Skeletal muscle tissue (tissue), 4 donors: ENCODE data around the gene SNAI1. TPM values are rescaled to one million over a fixed set of nuclear protein-coding genes. Genes with fewer than 3 reads are reported as not detected.

Experiments
- H3K27ac ChIP-seq: one replicate; pipeline ENCODE4 v1.7.0; 2013; ENCODE audit warnings: mild to moderate bottlenecking, low read depth, low read length, inconsistent platforms
- H3K27me3 ChIP-seq, 3 donors: one replicate each; pipeline ENCODE4 v1.7.0; 2013; ENCODE audit warnings: low read length in 3 of 3; ENCODE audit not compliant: control insufficient read depth in 3 of 3, insufficient read depth in 3 of 3
- H3K36me3 ChIP-seq, 3 donors: one replicate each; pipeline ENCODE4 v1.7.0; 2013; ENCODE audit warnings: low read length in 3 of 3; ENCODE audit not compliant: control insufficient read depth in 3 of 3, insufficient read depth in 3 of 3
- H3K4me1 ChIP-seq, 3 donors: one replicate each; pipeline ENCODE4 v1.7.0; 2013; ENCODE audit warnings: low read length in 3 of 3, mild to moderate bottlenecking in 3 of 3; ENCODE audit not compliant: control insufficient read depth in 3 of 3, insufficient read depth in 3 of 3
- H3K4me3 ChIP-seq, 3 donors: one replicate each; pipeline ENCODE4 v1.7.0; 2013; ENCODE audit warnings: low read length in 3 of 3
- H3K9ac ChIP-seq, 3 donors: one replicate each; pipeline ENCODE4 v1.7.0; 2013; ENCODE audit warnings: low read length in 3 of 3, mild to moderate bottlenecking in 3 of 3, moderate library complexity in 2 of 3, low read depth in 1 of 3
- H3K9me3 ChIP-seq, 3 donors: one replicate each; pipeline ENCODE4 v1.7.0; 2013; ENCODE audit warnings: low read length in 3 of 3; ENCODE audit not compliant: control insufficient read depth in 3 of 3
- total RNA-seq: library from RNA; depleted of rRNA; stranded (reverse); fragments of >200 nt; gene quantifications from one replicate; pipeline ENCODE4 v1.2.3, GENCODE V29; 2014
- donor health status: Osteomylitis.

SNAI1 gene
- total RNA-seq, 1 donor from 2014 or later: 0.52 TPM

GRCh38 chr20:49978685-49979029, 4.1 kb upstream of the SNAI1 start:
- Histone ChIP-seq H3K4me1 (peaks cover 14 to 22% (median 19%) of the 10 kb centered on the region in 3 donors), H3K9ac (peak overlapping the region in 1 of 3 donors; percentile 66), H3K9me3 (no peaks in the 10 kb centered on the region), H3K27me3 (no peaks in the 10 kb centered on the region), H3K4me3 (peak overlapping the region in 1 of 3 donors; percentile 56), H3K27ac (no peak overlapping the region), H3K36me3 (no peaks in the 10 kb centered on the region)

- H3K36me3 ChIP-seq: no peaks in the 10 kb centered on the region
- H3K9me3 ChIP-seq: no peaks in the 10 kb centered on the region
- H3K27ac ChIP-seq: no peak overlapping the region
- H3K4me1 ChIP-seq: peaks cover 20 to 28% (median 24%) of the 10 kb centered on the region in 3 donors
- H3K9ac ChIP-seq: peak overlapping the region in 1 of 3 donors; percentile 66
- H3K4me3 ChIP-seq: peak overlapping the region; percentile 48 to 66 (median 56)
- H3K27me3 ChIP-seq: no peaks in the 10 kb centered on the region
Measured at GRCh38 chr20:49979030-49979832, 3.5 kb upstream of the SNAI1 start.

GRCh38 chr20:49980140-49981008, 2.4 kb upstream of the SNAI1 start:
- peak overlapping the region in 1 of 3 donors; percentile 25 for H3K9ac ChIP-seq
- H3K4me1 ChIP-seq: peaks cover 31 to 39% (median 36%) of the 10 kb centered on the region in 3 donors
- H3K9me3 ChIP-seq: no peaks in the 10 kb centered on the region
- H3K36me3 ChIP-seq: no peaks in the 10 kb centered on the region
- no peak overlapping the region for H3K4me3 ChIP-seq
- no peak overlapping the region for H3K27ac ChIP-seq
- H3K27me3 ChIP-seq: no peaks in the 10 kb centered on the region

DNA sequence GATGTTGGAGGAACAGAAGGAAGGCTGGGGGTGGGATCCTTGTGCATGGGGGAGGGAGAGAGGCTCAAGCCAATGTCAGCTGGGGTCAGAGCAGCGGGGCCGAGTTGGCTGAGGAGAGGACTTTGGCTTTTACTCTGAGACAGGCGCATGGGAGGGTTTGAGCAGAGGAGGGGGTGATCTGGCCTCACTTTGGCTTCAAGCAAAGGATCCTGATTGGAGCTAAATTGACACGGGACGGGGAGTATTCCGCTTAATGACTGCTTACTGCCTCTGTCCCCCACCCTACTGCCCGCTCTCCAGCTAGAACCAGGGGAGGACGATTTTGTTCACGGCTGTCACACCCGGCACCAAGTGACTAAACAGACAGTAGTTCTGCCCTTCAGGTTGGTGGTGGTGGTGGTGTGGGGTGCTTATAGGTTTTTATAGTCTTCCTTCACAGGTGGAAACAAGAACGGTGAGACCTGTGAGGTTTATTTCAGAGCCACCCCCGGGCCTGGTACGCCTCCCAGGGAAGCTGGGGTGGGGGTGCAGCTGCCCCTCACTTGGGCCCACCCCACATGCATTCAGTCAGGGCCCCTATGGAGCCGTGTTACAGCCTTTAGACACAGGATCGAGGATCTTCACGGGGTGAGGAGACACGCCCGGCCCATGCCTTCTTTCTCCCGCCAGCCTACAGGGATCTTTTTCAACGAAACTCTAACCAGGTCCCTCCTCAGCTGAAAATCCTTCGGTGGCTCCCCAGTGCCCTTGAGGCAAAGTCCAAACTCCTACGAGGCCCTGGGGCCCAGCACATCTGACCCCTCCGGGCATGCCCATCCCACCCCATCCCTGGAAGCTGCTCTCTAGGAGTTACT, 1.3 kb upstream of the SNAI1 start:
- H3K27ac ChIP-seq: no peak overlapping the region

GRCh38 chr20:49982072-49982345, 771 bp upstream of the SNAI1 start:
- Histone ChIP-seq H3K4me1 (peaks cover 45 to 49% (median 48%) of the 10 kb centered on the region in 3 donors), H3K9me3 (no peaks in the 10 kb centered on the region), H3K9ac (peak overlapping the region in 2 of 3 donors; percentile 23 to 60), H3K27ac (no peak overlapping the region), H3K27me3 (no peaks in the 10 kb centered on the region), H3K36me3 (no peaks in the 10 kb centered on the region), H3K4me3 (peak overlapping the region in 2 of 3 donors; percentile 52 to 56)

More for the DNA sequence above, 1.3 kb upstream of the SNAI1 start:
- no peak overlapping the region for H3K9ac ChIP-seq
- no peaks in the 10 kb centered on the region for H3K27me3 ChIP-seq
- no peaks in the 10 kb centered on the region for H3K36me3 ChIP-seq
- no peak overlapping the region for H3K4me3 ChIP-seq
- H3K9me3 ChIP-seq: no peaks in the 10 kb centered on the region
- peaks cover 42 to 49% (median 44%) of the 10 kb centered on the region in 3 donors for H3K4me1 ChIP-seq

DNA sequence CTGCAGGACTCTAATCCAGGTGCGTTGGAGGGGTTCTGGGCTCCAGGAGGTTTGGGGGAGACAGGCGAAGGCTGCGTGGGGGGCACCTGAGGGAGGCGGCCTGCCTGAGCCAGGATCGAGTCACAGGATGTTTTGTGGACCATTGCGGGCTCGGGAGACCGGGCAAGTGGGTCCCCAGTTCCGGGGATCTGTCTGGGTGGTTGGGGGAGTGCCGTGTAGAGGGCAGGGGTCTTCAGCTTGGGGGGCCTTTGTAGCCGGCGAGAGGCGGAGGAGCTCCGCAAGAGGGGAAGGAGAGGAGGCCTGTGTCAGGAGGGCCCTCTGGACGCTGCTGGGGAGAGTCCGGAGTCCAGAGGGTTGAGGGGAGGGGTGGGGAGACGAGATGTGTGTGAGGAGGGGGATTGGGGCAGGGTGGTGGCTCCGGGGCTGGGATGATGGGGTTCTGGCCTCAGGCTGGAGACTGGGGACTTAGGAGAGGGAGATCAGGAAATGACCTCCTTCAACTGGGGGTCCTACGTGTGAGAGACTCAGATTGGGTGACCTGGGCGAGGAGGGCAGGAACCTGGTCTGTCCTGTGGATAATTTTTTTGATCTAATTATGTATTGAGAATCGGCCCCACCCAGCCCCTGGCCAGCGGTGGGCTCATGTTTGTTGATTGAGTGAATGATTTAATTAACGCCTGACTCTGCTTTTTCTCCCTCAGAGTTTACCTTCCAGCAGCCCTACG, 505 bp downstream of the SNAI1 start:
- H3K4me3 ChIP-seq: peak overlapping the region; percentile 72 to 81 (median 78)
- peaks cover 0 to 4% (median 0%) of the 10 kb centered on the region in 3 donors for H3K36me3 ChIP-seq
- H3K27ac ChIP-seq: peak overlapping the region; percentile 60
- no peaks in the 10 kb centered on the region for H3K27me3 ChIP-seq
- H3K9me3 ChIP-seq: no peaks in the 10 kb centered on the region
- H3K4me1 ChIP-seq: peaks cover 48 to 58% (median 55%) of the 10 kb centered on the region in 3 donors
- peak overlapping the region; percentile 79 to 88 (median 79) for H3K9ac ChIP-seq

DNA sequence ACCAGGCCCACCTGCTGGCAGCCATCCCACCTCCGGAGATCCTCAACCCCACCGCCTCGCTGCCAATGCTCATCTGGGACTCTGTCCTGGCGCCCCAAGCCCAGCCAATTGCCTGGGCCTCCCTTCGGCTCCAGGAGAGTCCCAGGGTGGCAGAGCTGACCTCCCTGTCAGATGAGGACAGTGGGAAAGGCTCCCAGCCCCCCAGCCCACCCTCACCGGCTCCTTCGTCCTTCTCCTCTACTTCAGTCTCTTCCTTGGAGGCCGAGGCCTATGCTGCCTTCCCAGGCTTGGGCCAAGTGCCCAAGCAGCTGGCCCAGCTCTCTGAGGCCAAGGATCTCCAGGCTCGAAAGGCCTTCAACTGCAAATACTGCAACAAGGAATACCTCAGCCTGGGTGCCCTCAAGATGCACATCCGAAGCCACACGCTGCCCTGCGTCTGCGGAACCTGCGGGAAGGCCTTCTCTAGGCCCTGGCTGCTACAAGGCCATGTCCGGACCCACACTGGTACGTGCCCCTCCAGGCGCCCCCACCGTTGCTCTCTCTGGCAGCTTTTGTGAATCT, 1.1 kb downstream of the SNAI1 start:
- peak overlapping the region; percentile 22 for H3K27ac ChIP-seq
- H3K27me3 ChIP-seq: no peaks in the 10 kb centered on the region
- peak overlapping the region; percentile 35 to 78 (median 72) for H3K4me3 ChIP-seq
- no peaks in the 10 kb centered on the region for H3K9me3 ChIP-seq
- peaks cover 0 to 4% (median 0%) of the 10 kb centered on the region in 3 donors for H3K36me3 ChIP-seq
- peaks cover 48 to 56% (median 54%) of the 10 kb centered on the region in 3 donors for H3K4me1 ChIP-seq
- H3K9ac ChIP-seq: peak overlapping the region; percentile 79 to 88 (median 79)

DNA sequence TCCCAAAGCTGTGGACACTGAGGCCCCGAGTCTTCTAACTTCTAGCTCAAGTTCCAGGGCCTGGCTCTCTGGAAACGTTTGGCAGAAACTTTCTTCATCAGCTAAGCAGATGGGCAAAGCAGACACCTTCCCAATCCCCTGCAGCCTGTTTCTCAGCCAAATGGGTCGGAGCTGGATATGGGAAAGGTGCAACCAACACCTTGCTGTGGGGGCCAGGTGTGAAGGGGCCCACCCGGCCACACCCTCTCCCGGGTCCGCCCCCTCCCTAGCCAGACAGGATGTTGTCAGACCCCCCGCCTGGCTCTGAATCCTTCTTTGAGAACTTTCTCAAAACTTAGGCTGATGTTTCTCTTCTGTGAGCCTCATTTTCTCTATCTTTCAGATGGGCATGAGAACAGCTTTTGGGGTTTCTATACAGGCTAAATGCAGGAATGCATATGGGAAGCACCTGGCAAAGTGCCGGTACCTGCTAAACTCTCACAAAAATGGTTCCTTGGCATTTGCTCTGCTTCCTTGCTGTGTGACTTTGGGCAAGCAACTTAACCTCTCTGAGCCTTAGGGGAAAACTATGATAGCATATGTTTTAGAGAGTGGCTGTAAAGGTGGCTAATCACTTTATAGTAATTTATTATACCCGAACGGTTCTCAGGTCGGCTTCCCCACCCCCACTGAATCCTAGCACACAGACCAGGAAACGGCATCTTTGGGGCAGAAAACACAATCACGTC, 1.8 kb downstream of the SNAI1 start:
- peak overlapping the region; percentile 22 for H3K27ac ChIP-seq
- peak overlapping the region; percentile 22 to 72 (median 53) for H3K4me3 ChIP-seq
- H3K27me3 ChIP-seq: no peaks in the 10 kb centered on the region
- no peaks in the 10 kb centered on the region for H3K9me3 ChIP-seq
- H3K4me1 ChIP-seq: peaks cover 51 to 61% (median 56%) of the 10 kb centered on the region in 3 donors
- peak overlapping the region in 2 of 3 donors; percentile 57 to 79 for H3K9ac ChIP-seq
- H3K36me3 ChIP-seq: peaks cover 0 to 4% (median 0%) of the 10 kb centered on the region in 3 donors
